Liver (tissue), 3 donors: ENCODE measurements around the gene VAX1.

Experiments
- GABPA ChIP-seq, 2 donors: IDR thresholded peaks in 1 of 2; conservative IDR thresholded peaks in 1 of 2; 2 replicates each; pipeline ENCODE4 v1.6.1; 2016; ENCODE audit warnings: antibody characterized with exemption in 2 of 2, mild to moderate bottlenecking in 1 of 2, moderate library complexity in 1 of 2
- MAX ChIP-seq: IDR thresholded peaks from 2 replicates; pipeline ENCODE4 v1.6.1; 2016; ENCODE audit warnings: antibody characterized with exemption
- YY1 ChIP-seq: IDR thresholded peaks from 2 replicates; pipeline ENCODE4 v1.6.1; 2016; ENCODE audit warnings: antibody characterized with exemption, mild to moderate bottlenecking
- TF ChIP-seq, protein P1 (sequence below): fragments of 150-350 bp; IDR thresholded peaks from 2 replicates; pipeline ENCODE4 v1.5.1; 2017; ENCODE audit warnings: improper control_type of control experiment, low read depth, low read length; ENCODE audit not compliant: missing input control
- TF ChIP-seq, protein P2 (sequence below): IDR thresholded peaks from 2 replicates; pipeline ENCODE4 v1.6.1; 2016; ENCODE audit warnings: antibody characterized with exemption
- donor health status: healthy.
- donor health status: healthy.

DNA sequence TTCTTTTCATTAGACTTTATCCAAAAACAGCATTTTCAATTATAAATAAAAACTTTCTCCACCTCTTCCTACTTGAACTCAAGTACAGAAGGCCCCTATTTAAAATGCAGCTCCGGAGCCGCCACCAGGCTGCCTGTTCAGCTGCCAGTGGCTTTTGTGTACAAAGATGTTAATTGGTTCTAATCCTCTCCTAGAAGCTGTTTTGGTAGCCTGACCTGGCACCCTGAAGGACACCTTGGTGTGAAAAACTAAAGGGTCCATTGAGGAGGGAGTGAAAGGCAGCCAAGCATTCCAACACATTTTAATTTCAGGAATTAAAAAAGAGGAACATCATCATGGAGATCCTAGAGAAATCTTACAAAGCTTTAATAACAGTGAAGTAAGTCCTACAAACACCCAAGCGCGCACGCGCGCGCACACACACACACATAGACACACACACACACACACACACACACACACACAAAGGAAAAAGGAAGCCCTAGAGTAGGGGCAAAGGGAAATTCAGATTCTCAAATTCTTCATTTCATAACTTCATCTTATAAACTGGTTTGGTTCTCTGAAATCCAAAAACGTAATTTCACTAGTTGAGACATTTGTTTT lies 41.4 kb downstream of the VAX1 start:
- TF ChIP-seq MAX, result no peak
- TF ChIP-seq, protein P1, sequence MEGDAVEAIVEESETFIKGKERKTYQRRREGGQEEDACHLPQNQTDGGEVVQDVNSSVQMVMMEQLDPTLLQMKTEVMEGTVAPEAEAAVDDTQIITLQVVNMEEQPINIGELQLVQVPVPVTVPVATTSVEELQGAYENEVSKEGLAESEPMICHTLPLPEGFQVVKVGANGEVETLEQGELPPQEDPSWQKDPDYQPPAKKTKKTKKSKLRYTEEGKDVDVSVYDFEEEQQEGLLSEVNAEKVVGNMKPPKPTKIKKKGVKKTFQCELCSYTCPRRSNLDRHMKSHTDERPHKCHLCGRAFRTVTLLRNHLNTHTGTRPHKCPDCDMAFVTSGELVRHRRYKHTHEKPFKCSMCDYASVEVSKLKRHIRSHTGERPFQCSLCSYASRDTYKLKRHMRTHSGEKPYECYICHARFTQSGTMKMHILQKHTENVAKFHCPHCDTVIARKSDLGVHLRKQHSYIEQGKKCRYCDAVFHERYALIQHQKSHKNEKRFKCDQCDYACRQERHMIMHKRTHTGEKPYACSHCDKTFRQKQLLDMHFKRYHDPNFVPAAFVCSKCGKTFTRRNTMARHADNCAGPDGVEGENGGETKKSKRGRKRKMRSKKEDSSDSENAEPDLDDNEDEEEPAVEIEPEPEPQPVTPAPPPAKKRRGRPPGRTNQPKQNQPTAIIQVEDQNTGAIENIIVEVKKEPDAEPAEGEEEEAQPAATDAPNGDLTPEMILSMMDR, result no peak
- no peak for TF ChIP-seq YY1
- TF ChIP-seq, protein P2, sequence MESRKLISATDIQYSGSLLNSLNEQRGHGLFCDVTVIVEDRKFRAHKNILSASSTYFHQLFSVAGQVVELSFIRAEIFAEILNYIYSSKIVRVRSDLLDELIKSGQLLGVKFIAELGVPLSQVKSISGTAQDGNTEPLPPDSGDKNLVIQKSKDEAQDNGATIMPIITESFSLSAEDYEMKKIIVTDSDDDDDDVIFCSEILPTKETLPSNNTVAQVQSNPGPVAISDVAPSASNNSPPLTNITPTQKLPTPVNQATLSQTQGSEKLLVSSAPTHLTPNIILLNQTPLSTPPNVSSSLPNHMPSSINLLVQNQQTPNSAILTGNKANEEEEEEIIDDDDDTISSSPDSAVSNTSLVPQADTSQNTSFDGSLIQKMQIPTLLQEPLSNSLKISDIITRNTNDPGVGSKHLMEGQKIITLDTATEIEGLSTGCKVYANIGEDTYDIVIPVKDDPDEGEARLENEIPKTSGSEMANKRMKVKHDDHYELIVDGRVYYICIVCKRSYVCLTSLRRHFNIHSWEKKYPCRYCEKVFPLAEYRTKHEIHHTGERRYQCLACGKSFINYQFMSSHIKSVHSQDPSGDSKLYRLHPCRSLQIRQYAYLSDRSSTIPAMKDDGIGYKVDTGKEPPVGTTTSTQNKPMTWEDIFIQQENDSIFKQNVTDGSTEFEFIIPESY, result no peak
- TF ChIP-seq GABPA (IDR thresholded peaks at IDR 0.05 in 1 of 2, conservative IDR thresholded peaks at IDR 0.05 in 1 of 2), result no peak
